HFF-Myc (cell line): Measurements from ENCODE around the gene CRCP.

Experiments
- DNase-seq: peaks from one replicate; pipeline ENCODE4 v3.0.0-alpha.2; 2011; ENCODE audit warnings: low read depth; ENCODE audit errors: extremely low read depth
- H3K4me3 ChIP-seq: replicated peaks from 2 replicates; pipeline ENCODE4 v1.5.1; 2011; ENCODE audit warnings: low read depth, mild to moderate bottlenecking, control low read depth, low read length
- TF ChIP-seq, protein P1 (sequence below): IDR thresholded peaks from 2 replicates; pipeline ENCODE4 v1.5.1; 2012; ENCODE audit warnings: mild to moderate bottlenecking, low read depth, low read length, control low read depth; ENCODE audit errors: missing control alignments

CRCP gene

DNA sequence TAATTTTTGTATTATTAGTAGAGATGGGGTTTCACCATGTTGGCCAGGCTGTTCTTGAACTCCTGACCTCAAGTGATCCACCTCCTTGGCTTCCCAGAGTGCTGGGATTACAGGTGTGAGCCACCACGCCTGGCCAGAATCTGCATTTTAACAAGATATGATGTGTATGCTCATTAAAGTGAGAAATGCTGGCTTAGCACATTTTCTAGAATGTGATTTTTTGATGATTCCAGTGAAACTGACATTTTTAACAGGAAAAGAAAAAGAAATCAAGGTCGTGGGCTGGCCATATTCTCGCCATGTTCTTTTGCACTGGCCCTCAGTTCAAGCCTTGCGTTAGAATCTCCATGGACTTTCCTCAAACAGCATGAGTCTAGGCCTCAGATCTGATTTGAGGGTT is 72.3 kb downstream of the CRCP start:
- DNase-seq: no peak
- H3K4me3 ChIP-seq: no peak overlapping the region
- TF ChIP-seq, protein P1, sequence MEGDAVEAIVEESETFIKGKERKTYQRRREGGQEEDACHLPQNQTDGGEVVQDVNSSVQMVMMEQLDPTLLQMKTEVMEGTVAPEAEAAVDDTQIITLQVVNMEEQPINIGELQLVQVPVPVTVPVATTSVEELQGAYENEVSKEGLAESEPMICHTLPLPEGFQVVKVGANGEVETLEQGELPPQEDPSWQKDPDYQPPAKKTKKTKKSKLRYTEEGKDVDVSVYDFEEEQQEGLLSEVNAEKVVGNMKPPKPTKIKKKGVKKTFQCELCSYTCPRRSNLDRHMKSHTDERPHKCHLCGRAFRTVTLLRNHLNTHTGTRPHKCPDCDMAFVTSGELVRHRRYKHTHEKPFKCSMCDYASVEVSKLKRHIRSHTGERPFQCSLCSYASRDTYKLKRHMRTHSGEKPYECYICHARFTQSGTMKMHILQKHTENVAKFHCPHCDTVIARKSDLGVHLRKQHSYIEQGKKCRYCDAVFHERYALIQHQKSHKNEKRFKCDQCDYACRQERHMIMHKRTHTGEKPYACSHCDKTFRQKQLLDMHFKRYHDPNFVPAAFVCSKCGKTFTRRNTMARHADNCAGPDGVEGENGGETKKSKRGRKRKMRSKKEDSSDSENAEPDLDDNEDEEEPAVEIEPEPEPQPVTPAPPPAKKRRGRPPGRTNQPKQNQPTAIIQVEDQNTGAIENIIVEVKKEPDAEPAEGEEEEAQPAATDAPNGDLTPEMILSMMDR: no peak

DNA sequence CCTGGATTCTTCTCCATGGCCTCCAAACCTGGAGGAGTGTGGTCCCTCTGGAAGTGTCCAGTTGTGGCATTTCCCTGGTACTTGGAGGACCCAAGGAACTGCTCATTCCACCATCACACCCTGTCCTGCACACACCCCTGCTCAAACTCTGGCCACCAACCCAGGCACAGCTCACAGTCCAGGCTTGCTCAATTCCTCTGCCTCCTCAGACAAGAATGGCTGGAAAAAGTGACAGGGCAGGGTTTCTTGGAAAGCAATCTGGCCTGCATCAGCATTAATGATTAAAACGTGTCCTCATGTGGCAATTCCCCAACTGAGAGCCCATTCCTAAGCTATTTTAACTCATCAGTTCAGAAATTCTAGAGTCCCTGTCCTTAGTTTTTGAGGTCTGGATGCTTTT is 73.3 kb downstream of the CRCP start:
- TF ChIP-seq, protein P1: no peak
- H3K4me3 ChIP-seq: no peak overlapping the region
- DNase-seq: no peak

DNA sequence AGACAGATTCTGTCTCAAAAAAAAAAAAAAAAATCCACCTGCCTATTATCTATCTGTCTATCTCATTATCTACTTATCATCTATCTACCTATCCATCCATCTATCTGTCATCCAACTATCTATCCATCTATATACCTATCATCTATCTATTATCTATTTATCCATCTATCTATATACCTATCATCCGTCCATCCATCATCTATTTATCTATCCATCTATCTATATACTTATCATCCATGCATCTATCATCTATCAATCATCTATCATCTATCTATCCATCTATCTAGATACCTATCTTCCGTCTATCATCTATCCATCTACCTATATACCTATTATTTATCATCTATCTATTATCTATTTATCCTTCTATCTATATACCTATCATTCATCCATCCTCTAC is 74.0 kb downstream of the CRCP start:
- DNase-seq: no peak
- TF ChIP-seq, protein P1: no peak
- H3K4me3 ChIP-seq: no peak overlapping the region

DNA sequence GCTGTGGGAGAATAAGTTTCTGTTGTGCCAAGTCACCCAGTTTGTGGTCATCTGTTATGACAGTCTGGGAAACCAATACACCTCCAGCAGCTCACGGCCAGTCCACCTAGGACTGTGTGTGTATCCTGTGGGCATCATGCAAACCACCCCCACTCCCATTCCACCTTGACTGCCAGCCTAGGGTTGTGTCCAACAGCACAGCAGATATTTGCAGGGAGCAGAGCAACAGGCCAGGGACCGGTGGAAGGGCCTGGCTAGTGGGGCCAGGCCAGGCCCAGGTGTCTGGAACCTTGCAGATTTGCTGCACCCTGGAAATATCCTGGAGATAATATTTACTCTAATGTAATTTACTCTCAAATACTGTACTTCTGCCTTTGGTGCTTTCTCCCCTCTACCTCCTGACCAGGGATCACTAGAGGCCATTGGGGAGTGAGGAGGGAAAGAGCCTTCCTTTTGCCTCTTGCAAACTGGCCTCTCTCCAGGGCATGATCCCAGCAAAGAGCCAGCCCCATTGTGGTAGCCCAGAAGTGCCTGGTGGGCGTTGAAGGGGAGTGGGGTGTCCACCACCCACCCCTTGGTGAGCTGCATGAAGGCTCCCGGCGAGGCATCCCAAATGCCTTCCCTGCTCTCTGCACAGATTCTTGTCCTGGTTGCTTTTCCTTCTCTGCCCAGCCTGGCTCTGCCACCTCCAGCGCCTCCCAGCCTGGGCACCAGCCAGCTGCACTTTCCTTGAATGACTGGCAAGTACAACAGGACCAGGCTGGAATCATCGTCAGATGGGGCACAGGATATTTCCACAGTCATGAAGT is 75.3 kb downstream of the CRCP start:
- H3K4me3 ChIP-seq: no peak overlapping the region
- TF ChIP-seq, protein P1: no peak
- DNase-seq: no peak

DNA sequence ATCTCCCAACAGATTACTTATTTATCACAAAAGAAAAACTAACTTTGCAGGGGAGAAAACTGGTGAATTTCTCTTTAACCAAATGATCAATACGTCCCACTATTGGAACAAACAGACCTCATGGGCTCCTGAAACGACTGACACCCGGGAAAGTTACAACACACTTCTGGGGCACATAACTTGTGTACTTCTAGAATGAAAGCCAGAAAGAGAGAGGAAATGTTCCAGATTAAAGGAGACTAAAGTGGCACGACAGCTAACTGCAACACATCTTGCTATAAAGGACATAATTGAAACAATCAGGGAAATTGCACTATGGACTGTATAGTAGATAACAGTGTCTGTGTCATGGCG is 75.8 kb downstream of the CRCP start:
- TF ChIP-seq, protein P1: no peak

DNA sequence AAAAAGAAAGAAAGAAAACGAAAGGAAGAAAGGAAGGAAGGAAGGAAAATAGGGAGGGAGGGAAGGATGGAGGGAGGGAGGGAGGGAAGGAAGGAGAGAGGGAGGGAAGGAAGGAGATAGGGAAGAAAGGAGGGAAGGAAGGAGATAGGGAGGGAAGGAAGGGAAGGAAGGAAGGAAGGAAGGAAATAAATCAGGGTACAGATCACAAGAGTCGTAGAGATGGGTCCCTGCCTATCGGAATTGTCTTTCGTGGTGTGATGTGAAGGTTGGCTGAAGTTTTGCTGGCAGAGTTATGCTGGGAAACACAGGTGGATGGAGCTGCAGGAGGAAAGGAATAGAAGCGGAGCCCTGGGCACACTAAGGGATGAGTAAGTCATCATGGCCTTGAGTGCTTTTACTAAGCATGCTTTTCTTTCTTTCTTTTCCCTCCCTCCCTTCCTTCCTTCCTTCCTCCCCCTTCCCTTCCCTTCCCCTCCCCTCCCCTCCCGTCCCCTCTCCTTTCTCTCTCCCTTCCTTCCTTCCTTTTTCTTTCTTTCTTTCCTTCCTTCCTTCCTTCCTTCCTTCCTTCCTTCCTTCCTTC is 78.6 kb downstream of the CRCP start:
- DNase-seq: no peak
- no peak overlapping the region for H3K4me3 ChIP-seq
- TF ChIP-seq, protein P1: no peak

More for the DNA sequence above, 75.8 kb downstream of the CRCP start:
- H3K4me3 ChIP-seq: no peak overlapping the region
- DNase-seq: no peak
